HEK293 (cell line): Measurements from ENCODE around the gene SETD5.
A peak's percentile ranks its signal among the peaks of the same experiment; 100 is the strongest.

Experiments used
- CTCF ChIA-PET: fragments of 350-600 bp; formaldehyde crosslinking; extraction: SDS; loops from one replicate; lab custom pipeline; 2021; ENCODE audit warnings: antibody characterized with exemption; lab: Yijun Ruan, JAX
- POLR2A ChIA-PET: fragments of 300-600 bp; formaldehyde crosslinking; extraction: SDS; loops from one replicate; lab custom pipeline; 2020; ENCODE audit warnings: antibody characterized with exemption, inconsistent platforms; lab: Yijun Ruan, JAX
- H3K27ac ChIP-seq: fragments of 200-500 bp; sonication (Bioruptor generic); 2 replicates; pipeline ENCODE4 v1.5.1; 2014; ENCODE audit warnings: low read depth, low read length, control low read depth, inconsistent platforms; ENCODE audit errors: extremely low read depth
- H3K36me3 ChIP-seq, 2 experiments: fragments of 200-500 bp in 1 of 2; sonication (Bioruptor generic) in 1 of 2; 1 replicate in 1 of 2; 2 replicates in 1 of 2; pipeline ENCODE4 v1.5.1; 2014 to 2017; ENCODE audit warnings: inconsistent platforms in 2 of 2, low read length in 2 of 2; ENCODE audit not compliant: control insufficient read depth in 2 of 2, insufficient read depth in 1 of 2
- H3K4me1 ChIP-seq: fragments of 200-500 bp; sonication (Bioruptor generic); 2 replicates; pipeline ENCODE4 v1.5.1; 2014; ENCODE audit warnings: mild to moderate bottlenecking, low read length, inconsistent platforms; ENCODE audit not compliant: control insufficient read depth, insufficient read depth
- H3K4me3 ChIP-seq: 2 replicates; pipeline ENCODE4 v1.5.1; 2011; ENCODE audit warnings: low read depth, mild to moderate bottlenecking, control low read depth, low read length, moderate library complexity
- H3K9me3 ChIP-seq: fragments of 200-500 bp; sonication (Bioruptor generic); 2 replicates; pipeline ENCODE4 v1.5.1; 2014; ENCODE audit warnings: low read depth, low read length, inconsistent platforms; ENCODE audit not compliant: control insufficient read depth, insufficient read depth
- ELK4 ChIP-seq: IDR thresholded peaks from 2 replicates; pipeline ENCODE4 v1.6.1; 2011; ENCODE audit warnings: mild to moderate bottlenecking, low read depth, low read length, borderline replicate concordance
- HOXA7 ChIP-seq: sonication (generic); formaldehyde crosslinking; IDR thresholded peaks from 2 replicates; pipeline ENCODE4 v1.8.1; 2022; ENCODE audit warnings: missing genetic modification reagents, borderline replicate concordance
- KLF9 ChIP-seq: fragments of 450-650 bp; formaldehyde crosslinking; IDR thresholded peaks from 2 replicates; pipeline ENCODE4 v1.5.1; 2016; ENCODE audit warnings: missing biosample characterization, missing genetic modification characterization, low read depth
- PRDM4 ChIP-seq: fragments of 450-650 bp; formaldehyde crosslinking; IDR thresholded peaks from 2 replicates; pipeline ENCODE4 v1.5.1; 2017; ENCODE audit warnings: missing biosample characterization, missing genetic modification characterization
- SP7 ChIP-seq: fragments of 450-650 bp; formaldehyde crosslinking; IDR thresholded peaks from 2 replicates; pipeline ENCODE4 v1.5.1; 2016; ENCODE audit warnings: missing biosample characterization, missing genetic modification characterization
- YY1 ChIP-seq: fragments of 450-650 bp; formaldehyde crosslinking; IDR thresholded peaks from 2 replicates; pipeline ENCODE4 v1.5.1; 2018; ENCODE audit warnings: missing biosample characterization, missing genetic modification characterization
- ZNF121 ChIP-seq: fragments of 450-650 bp; formaldehyde crosslinking; IDR thresholded peaks from 2 replicates; pipeline ENCODE4 v1.5.1; 2016; ENCODE audit warnings: missing biosample characterization, missing genetic modification characterization
- ZNF169 ChIP-seq: fragments of 450-650 bp; formaldehyde crosslinking; IDR thresholded peaks from 2 replicates; pipeline ENCODE4 v1.5.1; 2016; ENCODE audit warnings: missing biosample characterization, missing genetic modification characterization
- ZNF18 ChIP-seq: fragments of 450-650 bp; formaldehyde crosslinking; IDR thresholded peaks from 2 replicates; pipeline ENCODE4 v1.5.1; 2016; ENCODE audit warnings: missing biosample characterization, missing genetic modification characterization
- ZNF221 ChIP-seq: fragments of 450-650 bp; formaldehyde crosslinking; IDR thresholded peaks from 2 replicates; pipeline ENCODE4 v1.5.1; 2017; ENCODE audit warnings: missing biosample characterization, missing genetic modification characterization, borderline replicate concordance
- ZNF280D ChIP-seq: fragments of 450-650 bp; formaldehyde crosslinking; IDR thresholded peaks from 2 replicates; pipeline ENCODE4 v1.5.1; 2016; ENCODE audit warnings: missing biosample characterization, missing genetic modification characterization
- ZNF292 ChIP-seq: fragments of 450-650 bp; formaldehyde crosslinking; IDR thresholded peaks from 2 replicates; pipeline ENCODE4 v1.5.1; 2016; ENCODE audit warnings: low read depth, missing biosample characterization, missing genetic modification characterization, borderline replicate concordance
- ZNF302 ChIP-seq: fragments of 450-650 bp; formaldehyde crosslinking; IDR thresholded peaks from 2 replicates; pipeline ENCODE4 v1.5.1; 2016; ENCODE audit warnings: missing biosample characterization, missing genetic modification characterization, low read depth
- ZNF362 ChIP-seq: fragments of 450-650 bp; formaldehyde crosslinking; IDR thresholded peaks from 2 replicates; pipeline ENCODE4 v1.5.1; 2016; ENCODE audit warnings: missing biosample characterization, missing genetic modification characterization
- ZNF423 ChIP-seq: fragments of 450-650 bp; formaldehyde crosslinking; IDR thresholded peaks from 2 replicates; pipeline ENCODE4 v1.5.1; 2016; ENCODE audit warnings: missing biosample characterization, missing genetic modification characterization
- ZNF610 ChIP-seq: fragments of 450-650 bp; formaldehyde crosslinking; IDR thresholded peaks from 2 replicates; pipeline ENCODE4 v1.5.1; 2016; ENCODE audit warnings: missing biosample characterization, missing genetic modification characterization, borderline replicate concordance
- ZNF791 ChIP-seq: fragments of 450-650 bp; formaldehyde crosslinking; IDR thresholded peaks from 2 replicates; pipeline ENCODE4 v1.5.1; 2016; ENCODE audit warnings: missing biosample characterization, missing genetic modification characterization
- ZNF843 ChIP-seq: fragments of 450-650 bp; formaldehyde crosslinking; IDR thresholded peaks from 2 replicates; pipeline ENCODE4 v1.5.1; 2016; ENCODE audit warnings: missing biosample characterization, missing genetic modification characterization

Gene SETD5

GRCh38 chr3:9361691-9362388 is 35.6 kb upstream of the SETD5 start:
- Histone ChIP-seq H3K27ac (no peak overlapping the region), H3K4me3 (peak overlapping the region; percentile 77; the same call in 1 of the 2 replicates)
- POLR2A ChIA-PET, result interaction anchor here (0.6 to 3.6 kb wide), 7 partner anchors 9 to 58 kb away, joined by 3 to 70 read pairs (median 15); partner anchors contain the start of gene SETD5

GRCh38 chr3:9362731-9363530 is 34.5 kb upstream of the SETD5 start, which contains the start of gene THUMPD3:
TSS of gene THUMPD3 (plus strand) at chr3:9363054. CDS start at chr3:9365069, 2,015 bp downstream.
- CTCF ChIA-PET, result interaction anchor here (1.0 to 2.3 kb wide), 4 partner anchors 10 to 141 kb away, joined by 3 to 31 read pairs (median 8); no protein-coding TSS in a partner anchor
- H3K9me3 ChIP-seq, result no peaks in the 10 kb centered on the region
- peak within 1 kb of the TSS; percentile 93 for H3K27ac ChIP-seq
- peak within 1 kb of the TSS; percentile 77 for H3K4me3 ChIP-seq
- POLR2A ChIA-PET, result interaction anchor here (0.5 to 3.6 kb wide), 13 partner anchors 8 to 1311 kb away, joined by 3 to 70 read pairs (median 3); partner anchors contain the start of genes ARPC4 and SETD5
- H3K4me1 ChIP-seq, result peaks cover 3% of the 10 kb centered on the region; the same call in 1 of the 2 replicates
- peaks cover 26 to 34% of the 10 kb centered on the region in 2 experiments for H3K36me3 ChIP-seq
- no peak for TF ChIP-seq ZNF121 (tag by site-specific recombination)
- 0 out of 2 replicates have a peak, but pooled peaks have one; percentile 81 for TF ChIP-seq ZNF610 (tag by site-specific recombination)
- peak; percentile 81; the same call in 1 of the 2 replicates for TF ChIP-seq YY1 (tag by site-specific recombination)
- TF ChIP-seq ZNF280D (tag by site-specific recombination), result no peak
- TF ChIP-seq ELK4, result peak; percentile 57; the same call in 1 of the 2 replicates
- no peak for TF ChIP-seq ZNF292
- TF ChIP-seq ZNF791, result no peak
- peak; percentile 36; the same call in 1 of the 2 replicates for TF ChIP-seq PRDM4 (tag by site-specific recombination)
- TF ChIP-seq ZNF843 (tag by site-specific recombination), result peak; percentile 63
- TF ChIP-seq ZNF302, result no peak
- no peak for TF ChIP-seq ZNF221 (tag by site-specific recombination)
- TF ChIP-seq ZNF423 (tag by site-specific recombination), result no peak
- peak; percentile 62; the same call in 1 of the 2 replicates for TF ChIP-seq KLF9
- TF ChIP-seq SP7, result peak; percentile 90
- no peak for TF ChIP-seq HOXA7
- no peak for TF ChIP-seq ZNF169

More at GRCh38 chr3:9361691-9362388, 35.6 kb upstream of the SETD5 start:
- H3K36me3 ChIP-seq, result peaks cover 15 to 24% of the 10 kb centered on the region in 2 experiments
- CTCF ChIA-PET, result interaction anchor here (0.6 to 2.3 kb wide), 3 partner anchors 9 to 41 kb away, joined by 3 to 31 read pairs (median 3); no protein-coding TSS in a partner anchor
- H3K4me1 ChIP-seq, result peaks cover 3% of the 10 kb centered on the region; the same call in 1 of the 2 replicates
- no peaks in the 10 kb centered on the region for H3K9me3 ChIP-seq
- TF ChIP-seq ZNF18 (tag by site-specific recombination) (no peak), ZNF362 (tag by site-specific recombination) (peak; percentile 65; the same call in 1 of the 2 replicates)
